Stimulated activated CD4-positive, alpha-beta T cell treated with anti-CD3 and anti-CD28 coated beads, Interleukin-2, amount 100 ng/mL, for 24 hours (primary cell): ENCODE measurements around the gene TSPAN14.

Experiments
- DNase-seq, 2 donors: peaks; one replicate each; pipeline ENCODE4 v3.0.0-alpha.2; 2020

TSPAN14 gene

DNA sequence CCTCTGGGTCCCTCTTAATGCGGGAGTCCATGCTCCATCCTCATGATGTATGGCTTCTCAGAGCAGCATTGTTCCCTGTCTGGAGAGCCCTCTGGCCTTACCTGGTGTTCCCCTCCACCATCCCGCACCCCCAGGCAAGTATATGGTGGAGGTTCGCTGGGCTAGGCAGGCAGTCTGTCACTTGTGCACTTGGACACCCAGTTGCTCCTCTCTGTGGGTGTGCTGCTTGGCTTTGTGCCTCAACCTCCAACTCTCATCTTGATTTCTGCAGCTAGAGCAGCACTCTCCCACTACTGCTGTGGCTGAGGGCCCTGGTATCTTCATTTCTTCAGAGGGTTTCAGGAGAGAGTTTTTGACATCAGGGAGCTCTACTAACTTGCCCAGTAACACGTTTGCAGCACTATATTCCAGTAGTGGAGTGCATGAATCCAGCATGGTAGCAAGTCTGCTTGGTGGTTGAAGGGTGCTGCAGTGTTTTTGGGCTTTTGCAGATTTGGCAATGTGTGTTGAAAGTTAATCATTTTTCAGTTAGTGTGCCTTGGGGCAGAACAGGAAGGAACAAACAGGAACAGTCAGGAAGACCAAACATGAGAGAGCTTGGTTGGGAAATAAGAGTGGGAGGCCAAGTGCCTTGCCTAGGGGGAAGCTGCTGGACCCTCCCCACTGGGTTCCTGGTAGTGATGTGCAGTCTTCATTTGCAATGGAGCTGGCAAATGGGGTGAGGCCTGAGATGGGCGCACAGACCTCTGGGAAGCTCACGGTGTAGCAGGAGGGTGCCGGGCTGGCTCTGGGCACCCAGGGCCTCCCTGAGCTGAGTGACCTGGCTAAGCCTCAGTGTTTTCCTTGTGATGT is 37.4 kb downstream of the TSPAN14 start:
- no peak for DNase-seq

DNA sequence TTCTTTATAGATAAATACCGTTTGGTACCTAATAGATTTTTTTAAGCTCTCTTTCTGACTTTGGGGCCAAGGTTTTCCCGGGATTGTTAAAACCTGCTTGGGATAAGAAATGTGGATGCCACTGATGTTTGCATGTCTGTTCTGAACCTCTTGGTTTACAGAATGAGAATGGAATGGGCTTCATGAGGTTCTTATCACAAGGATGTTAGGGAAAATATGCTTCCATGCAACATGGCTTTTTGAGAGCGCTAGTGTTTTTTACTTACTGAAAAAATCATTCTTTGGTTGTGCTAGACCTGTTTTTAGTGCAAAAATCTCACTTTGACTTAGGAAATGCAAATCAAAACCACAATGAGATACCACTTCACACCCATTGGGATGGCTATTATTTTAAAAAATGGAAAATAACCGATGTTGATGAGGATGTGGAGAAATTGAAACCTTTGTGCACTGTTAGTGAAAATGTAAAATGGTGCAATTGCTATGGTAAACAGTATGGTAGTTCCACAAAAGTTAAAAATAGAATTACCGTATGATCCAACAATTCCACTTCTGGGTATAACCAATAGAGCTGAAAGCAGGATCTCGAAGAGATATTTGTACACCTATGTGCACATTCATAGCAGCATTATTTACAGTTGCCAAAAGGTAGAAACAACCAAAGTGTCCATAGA is 38.9 kb downstream of the TSPAN14 start:
- no peak for DNase-seq

DNA sequence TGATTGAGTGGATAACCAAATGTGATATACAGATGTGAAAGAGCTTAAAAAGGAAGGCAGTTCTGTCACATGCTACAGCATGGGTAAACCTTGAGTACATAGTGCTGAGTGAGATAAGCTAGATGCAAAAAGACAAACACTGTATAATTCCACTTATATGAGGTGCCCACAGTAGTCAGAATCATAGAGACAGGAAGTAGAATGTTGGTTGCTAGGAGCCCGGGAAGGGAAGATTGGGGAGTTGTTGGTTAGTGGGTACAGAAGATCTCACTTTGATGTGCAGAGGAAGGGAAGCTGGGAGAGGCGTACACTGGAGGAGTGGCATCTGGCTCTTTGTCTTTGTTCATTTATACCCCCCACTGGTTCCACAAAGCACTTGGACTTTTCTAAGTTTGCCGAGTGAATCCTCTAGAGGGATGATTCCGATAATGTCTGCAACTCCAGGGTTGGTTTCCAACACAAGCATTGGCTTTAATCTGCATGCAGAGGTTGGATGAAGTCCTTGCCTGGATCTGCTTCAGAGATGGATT is 39.5 kb downstream of the TSPAN14 start:
- no peak for DNase-seq

DNA sequence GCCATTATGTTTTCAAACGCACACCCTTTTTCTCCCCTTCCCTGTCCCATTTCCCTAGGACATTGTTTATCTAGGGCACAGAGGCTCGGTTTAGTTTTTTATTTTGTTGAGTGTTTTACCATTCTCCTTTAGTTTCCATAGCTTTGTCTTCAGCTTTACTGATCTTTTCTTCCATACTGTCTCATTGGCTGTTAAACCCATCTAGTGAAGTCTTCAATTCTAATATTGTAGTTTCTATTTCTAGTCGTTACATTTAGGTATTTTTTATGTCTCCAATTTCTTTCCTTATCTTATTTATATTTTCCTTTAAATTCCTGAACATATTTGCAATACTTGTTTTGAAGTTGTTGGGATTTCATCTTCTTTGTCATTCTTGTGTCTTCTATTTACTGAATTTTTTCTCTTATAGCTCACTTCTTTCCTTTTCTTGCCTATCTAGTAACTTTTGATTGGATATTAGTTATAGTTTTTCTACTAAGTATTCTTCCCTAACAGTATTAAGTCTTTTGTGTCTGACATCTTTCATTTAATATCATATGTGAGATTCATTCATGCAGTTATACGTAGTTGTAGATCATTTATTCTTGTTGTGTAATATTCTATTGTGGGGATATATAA is 42.6 kb downstream of the TSPAN14 start:
- DNase-seq = no peak

DNA sequence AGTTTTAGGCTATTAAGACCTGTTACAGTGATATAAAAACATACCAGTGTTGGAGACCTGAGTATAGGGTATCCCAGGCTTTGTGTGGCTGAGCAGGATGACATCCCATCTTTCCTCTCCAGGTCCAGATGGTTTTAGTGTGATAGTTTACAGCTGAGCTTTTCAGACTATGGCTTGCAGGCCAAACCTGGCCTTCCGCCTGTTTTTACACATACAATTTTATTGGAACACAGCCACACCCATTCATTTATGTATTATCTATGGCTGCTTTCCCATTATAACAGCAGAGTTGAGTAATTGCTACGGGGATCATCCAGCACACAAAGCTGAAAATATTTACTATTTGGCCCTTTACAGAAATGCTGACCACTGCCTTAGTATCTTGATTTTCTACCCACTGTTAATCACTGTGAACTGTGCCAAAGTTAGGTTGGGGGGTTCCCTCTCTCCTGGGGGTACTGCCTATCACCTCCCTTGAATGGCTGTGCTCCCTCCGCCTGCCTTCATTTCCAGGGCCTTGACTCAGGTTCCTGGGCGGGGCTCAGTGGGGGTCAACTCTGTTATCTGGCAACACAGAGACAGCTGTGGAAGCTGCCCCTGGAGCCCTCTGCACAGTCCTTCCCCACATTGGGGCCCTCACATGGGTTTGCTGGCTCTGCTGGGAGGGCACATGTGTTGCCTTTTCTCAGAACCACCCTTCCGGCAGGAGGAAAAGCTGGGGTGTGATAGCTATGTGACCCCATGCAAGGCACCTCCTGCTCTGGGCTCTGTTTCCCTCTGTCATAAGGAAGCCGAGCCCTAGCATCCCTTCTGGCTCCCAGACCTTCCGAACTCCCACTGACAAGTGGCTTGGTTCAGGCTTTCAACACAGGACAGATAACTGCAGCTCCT is 43.3 kb downstream of the TSPAN14 start:
- no peak for DNase-seq

DNA sequence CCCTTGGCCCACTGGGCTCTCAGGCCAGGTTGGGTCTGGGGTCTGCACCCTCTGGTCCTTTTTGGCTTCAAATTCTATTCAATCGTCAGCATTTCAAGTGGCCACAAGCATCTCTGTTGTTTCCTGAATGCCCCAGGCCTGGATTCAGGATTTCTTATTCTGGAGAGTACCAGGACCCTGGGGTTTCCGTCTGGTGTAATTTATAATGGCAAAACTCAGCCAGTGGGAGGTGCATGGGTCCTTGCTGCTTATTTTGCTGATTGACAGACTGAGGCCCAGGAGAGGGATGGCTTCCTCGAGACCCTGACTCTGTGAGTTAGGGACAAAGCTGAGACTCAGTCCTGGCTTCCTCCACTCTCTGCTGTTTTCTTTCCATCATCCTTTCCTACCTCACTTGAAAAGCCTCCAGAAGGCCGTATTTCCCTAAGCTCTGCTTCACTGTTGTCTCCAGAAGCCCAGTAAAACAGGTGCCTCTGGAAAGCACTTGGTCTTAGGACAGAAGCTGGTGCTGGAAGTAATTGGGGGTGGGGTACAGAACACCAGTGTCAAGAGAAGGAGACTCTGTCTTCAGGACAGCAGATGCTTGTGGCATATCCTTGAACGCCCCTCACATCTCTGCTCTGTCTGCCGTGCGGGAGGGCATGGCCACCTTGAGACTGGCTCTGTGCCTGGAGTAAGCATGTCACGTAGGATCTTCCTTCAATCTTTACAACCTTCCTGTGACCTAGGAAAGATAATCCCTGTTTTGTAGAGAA is 44.1 kb downstream of the TSPAN14 start:
- no peak for DNase-seq

DNA sequence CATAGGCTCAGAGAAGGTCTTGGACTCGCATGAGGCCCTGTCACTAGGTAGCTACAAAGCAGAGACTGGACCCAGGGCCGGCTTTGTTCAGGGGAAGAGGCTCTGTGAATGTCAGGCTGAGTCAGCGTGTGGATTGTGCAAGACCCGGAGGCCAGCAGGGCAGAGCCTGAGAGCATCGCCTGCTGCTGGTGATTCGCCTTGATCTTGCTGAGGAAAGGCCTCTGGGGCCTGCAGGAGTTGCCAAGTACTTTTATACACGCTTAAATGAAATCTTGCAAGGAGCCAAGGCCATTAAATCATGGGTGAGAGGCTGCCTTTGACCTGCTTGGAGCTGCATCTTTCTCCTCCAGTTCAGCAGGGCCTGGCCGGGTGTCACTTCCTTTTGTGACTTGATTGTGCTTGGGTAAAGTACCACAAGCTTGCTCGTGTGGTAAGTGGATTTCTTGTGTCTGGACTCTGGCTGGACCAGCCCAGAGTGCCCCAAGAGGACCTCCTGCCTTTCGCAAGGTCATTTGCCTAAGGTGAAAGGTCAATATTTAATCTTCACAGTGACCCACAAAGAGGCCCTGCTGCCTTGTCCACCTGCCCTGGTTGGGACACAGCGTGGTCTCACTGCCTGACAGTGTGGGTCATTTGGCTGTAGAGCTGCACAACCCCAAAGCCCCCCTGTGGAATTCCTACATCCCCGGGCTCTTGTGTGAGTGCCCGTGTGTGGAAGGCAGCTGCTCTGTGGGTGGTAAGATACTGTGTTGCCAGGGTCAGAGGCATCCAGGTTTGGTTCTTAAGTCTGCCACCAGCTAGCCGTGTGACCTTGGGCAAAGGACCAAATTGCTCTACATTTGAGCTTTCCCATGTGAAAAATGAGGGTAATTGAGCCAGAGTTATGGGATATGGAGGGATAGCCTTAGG is 45.0 kb downstream of the TSPAN14 start:
- peak; percentile 72 to 74 for DNase-seq

DNA sequence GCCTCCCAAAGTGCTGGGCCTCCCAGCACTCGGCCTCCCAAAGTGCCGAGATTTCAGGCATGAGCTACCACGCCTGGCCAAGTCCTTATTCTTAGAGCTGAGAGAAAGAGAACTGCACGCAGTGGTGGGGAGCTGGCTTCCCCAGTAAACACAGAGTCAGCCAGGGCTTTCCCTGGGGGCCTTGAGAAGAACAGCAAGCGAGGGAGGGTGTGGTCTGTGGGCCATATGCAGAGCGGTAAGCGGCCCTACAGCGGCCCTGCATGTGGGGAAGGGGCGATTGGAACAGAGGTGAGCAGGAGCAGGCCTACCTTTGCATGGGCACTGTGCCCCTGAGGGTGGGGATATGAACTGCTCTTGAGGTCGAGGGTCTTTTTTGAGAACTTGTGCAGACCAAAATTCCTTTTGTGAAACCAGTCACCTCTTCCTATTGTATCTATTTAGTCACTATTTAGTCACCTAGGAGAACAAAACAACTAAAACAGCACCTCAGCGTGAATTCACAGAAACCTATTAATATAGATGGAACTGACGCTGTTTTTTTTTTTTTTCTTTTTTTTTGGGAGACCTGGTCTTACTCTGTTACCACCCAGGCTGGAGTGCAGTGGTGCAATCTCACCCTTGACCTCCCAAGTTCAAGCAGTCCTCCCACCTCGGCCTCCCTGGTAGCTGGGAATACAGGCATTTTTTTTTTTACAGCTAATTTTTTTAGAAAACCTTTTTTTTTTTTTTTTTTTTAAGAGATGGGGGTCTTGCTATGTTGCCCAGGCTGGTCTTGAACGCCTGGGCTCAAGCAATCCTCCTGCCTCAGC is 46.7 kb downstream of the TSPAN14 start:
- peak; percentile 54 to 60 for DNase-seq

DNA sequence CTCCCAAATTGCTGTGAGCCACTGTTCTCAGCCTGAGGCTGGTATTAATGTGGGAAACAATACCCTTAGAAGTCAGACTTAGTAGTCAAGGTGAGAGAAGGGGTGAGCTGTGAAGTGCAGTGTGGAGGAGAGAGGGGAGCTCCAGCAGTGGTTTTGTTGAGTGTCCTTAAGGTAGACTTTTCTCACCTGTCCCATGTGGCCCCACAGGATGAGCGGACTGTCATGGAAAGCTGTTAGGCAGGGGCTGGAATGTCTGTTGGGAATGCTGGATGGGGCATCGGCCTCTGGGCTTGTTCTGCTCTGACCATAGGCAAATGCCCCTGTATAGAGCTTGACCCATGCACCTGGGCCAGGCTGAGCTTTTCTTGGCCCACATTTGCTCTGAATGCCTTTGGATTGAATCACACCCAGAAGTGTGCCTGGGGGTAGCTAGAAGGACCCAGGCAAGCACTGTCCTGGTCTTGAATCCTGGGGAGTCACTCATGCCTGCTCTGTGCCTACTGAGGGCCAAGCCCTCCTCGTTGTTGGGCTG is 47.3 kb downstream of the TSPAN14 start:
- no peak for DNase-seq

DNA sequence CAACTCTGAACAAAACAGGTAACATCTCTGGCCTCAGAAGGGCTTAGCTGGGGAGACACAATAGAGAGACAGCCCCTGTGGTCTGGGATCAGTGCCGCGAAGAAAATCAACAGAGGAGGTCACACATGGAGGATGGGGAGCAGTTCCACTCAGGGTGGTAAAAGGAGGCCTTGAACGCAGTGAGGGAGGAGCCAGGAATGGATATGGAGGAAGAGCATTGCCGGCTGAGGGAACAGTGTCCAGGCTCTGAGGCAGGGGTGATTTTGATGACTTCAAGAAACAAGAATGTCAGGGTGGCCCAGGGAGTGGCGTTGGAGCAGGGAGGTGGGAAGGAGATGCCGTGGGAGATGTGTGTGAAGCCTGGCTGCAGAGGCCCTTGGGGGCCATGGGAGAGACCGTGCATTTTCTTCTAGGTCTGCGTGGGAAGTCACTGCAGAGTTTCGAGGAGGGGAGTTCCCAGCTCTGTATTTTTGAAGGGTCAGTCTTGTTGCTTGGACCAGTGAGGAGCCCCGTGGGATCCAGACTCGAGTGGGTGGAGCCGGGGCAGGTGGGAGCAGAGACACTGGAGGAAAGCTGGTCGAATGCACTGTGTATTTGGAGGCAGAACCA is 47.9 kb downstream of the TSPAN14 start:
- DNase-seq = no peak

DNA sequence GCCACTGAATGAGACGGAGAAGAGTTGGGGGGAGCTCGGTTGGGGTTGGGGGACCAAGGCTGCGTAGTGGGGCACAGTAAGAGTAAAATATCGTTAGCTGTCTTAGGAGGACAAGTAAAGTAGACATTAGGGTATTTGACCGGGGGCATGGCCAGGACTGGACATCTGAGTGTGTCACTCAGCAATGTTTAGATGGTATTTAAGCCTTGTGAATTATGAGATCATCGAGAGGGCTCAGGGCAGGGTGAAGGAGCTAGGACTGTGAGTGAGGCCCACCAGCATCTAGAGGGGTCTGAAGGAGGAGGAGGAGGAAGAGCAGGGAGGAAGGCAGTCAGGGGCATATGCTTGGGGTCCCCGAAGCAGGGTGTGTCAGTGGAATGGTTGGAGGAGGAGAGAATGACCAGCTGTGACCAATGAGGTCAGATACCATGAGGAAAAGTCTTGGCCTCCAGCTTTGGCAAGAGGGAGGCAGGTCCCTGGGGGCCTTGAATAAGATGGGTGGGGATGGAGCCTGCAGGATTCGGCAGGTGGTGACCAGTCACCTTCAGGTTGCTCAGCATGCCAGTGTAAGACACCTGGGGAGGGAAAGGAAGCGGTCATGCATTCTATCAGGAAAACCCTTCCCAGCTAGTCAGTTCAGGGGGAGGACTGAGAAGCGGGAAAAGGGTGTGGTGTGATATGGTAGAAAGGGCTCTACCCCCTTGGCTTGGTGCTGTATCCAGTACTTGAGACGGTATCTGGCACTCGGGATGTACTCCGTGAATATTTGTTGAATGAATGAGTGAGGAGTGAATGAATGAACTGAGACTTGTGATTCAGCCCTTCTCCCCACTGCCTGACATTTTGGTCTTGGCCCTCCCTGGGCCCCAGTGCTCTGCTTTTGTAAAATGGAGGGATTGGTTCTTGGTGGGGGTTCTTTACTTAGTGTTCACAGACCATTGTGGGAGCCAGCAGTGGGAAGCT is 48.8 kb downstream of the TSPAN14 start:
- no peak for DNase-seq

DNA sequence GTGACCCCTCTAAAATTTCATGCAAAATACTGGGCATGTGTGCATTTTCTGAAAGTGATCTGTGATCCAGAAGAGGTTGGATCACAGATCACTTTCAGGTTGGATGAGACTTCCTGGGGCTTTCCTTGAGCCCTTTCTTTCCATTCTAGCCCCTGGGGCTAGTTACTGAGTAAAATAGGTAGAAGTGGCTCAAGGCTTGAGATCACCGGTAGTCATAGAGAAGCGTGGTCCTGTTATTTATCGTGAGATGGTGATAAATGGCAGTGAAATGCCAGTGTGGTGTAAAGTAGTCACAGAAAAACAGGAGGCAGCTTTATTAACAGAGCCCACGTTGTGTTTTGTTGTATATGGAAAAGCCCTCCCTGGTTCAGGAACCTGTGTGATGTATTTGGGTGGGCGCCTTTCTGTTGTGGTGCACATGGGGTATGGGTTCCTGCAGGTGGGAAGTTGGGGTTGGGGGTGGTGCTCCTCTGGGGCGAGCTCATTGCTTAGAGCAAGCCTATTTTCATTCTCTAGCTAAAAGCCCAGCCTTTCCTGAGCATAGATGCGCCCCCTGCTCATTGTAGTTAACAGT is 49.6 kb downstream of the TSPAN14 start:
- no peak for DNase-seq

DNA sequence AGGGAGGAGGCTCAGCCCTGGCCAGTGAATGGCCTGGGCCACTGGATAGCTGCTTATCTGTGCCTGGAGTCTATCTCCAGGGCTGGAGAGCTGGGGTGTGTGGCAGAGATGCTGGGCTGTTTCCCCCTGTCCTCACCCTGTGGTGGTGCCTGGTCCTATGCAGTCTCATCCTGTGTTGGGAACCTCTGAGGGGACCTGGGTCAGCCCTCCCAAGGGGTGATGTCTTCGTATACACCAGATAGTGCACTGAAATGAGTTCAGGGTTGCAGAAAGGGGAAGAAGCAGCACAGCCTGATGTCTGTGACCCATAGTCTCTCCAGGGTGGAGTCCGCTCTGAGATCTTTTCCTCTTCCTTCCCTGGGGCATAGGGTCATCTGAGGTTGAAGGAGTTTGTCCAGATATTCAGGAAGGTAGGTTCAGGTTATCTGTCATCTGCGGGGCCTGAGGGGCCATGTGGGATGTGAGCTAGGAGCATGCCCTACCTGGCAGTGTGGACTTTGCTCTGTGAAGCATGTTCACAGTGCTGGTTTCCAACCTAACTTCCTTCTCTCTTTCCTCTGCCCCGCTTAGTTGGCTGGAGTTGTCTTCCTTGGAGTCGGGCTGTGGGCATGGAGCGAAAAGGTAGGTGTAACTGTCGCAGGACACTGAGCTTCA is 50.2 kb downstream of the TSPAN14 start:
- DNase-seq = no peak

DNA sequence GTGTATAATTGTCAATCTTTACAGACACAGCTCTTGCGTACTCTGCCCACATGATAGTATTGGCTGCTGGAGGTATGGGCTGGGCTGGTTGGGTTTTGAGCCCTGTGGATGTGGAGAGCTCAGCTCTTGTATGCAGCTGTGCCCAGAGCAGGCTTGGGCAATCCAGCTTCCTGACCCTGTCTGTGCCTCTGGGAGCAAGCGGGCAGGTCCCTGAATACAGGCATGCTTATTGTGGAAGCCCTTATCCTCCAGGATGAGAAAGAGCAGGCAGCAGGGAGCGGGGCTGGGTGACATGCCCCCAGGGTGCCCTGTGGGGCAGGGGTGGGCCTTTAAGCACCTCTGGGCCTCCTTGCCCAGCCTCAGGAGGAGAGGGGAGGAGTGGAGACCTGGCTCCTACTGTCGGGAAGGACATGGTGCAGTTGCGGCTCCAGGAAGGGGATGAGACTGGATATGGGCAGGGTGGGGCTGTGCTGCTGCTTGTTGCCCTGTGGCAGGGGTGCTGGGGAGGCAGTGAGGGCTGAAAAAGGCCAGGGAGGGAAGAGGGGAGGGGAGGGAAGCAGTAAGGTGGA is 50.9 kb downstream of the TSPAN14 start:
- no peak for DNase-seq

DNA sequence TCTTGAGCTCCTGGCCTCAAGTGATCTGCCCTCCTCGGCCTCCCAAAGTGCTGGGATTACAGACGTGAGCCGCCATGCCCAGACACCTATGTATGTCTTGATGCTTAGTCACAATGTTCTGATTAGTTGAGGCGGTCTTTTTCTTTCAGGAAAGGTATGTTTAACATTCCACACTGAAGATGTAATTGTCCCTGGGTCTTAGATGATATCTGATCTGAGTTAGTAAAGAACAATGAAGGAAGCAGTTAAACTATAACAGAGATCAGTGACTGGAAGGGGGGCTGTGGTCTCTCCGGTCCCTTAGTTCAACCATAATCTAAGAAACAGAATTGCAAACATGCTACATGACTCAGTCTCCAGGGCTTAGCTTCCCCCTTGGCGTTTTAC is 52.1 kb downstream of the TSPAN14 start:
- no peak for DNase-seq

DNA sequence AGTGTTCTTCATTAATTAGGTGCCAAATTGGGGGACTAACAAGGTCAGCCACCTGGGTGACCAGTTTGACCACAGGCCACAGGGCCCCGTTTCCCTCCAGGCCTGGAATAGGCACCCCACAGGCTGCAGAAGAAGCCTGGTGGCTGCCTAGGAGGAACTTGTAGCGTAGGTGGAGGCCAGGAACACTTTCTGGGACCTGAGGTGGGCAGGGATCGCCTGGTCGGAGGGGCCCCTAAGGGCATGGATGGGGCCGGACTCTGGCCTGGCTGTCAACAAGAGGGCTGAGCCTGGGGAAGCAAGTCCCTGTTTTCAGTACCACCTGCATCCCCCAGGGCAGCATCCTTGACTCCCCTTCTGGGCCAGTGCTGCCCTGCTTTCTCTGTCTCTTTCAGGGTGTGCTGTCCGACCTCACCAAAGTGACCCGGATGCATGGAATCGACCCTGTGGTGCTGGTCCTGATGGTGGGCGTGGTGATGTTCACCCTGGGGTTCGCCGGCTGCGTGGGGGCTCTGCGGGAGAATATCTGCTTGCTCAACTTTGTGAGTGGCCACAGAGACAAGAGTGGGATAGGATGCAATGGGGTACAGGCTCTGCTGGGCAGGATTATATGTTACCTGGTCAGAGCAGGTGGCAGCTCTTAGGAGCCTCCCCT is 52.9 kb downstream of the TSPAN14 start:
- no peak for DNase-seq
